Fibroblast of mammary gland (primary cell): Measurements from ENCODE around the gene DCHS2.
A peak's percentile ranks its signal among the peaks of the same experiment; 100 is the strongest.

Experiments
- DNase-seq: peaks from one replicate; pipeline ENCODE4 v3.0.0-alpha.2; 2010; ENCODE audit warnings: low read depth
- H3K4me3 ChIP-seq: 2 replicates; pipeline ENCODE4 v1.5.1; 2011; ENCODE audit warnings: low read depth, mild to moderate bottlenecking, low read length, moderate library complexity; ENCODE audit not compliant: control insufficient read depth
- CTCF ChIP-seq: conservative IDR thresholded peaks from 2 replicates; pipeline ENCODE4 v1.5.1; 2011; ENCODE audit warnings: low read depth, low read length, inconsistent platforms; ENCODE audit not compliant: control insufficient read depth, insufficient read depth

DCHS2 gene

GRCh38 chr4:154328030-154328429 lies 163.6 kb downstream of the DCHS2 start:
- no peak overlapping the region for H3K4me3 ChIP-seq
- no peak for DNase-seq
- no peak for TF ChIP-seq CTCF

- TF ChIP-seq CTCF, result no peak
- no peak overlapping the region for H3K4me3 ChIP-seq
- DNase-seq, result no peak
Measured at GRCh38 chr4:154320521-154320920, 171.1 kb downstream of the DCHS2 start.

GRCh38 chr4:154319736-154320135 lies 171.9 kb downstream of the DCHS2 start:
- TF ChIP-seq CTCF, result no peak
- no peak overlapping the region for H3K4me3 ChIP-seq
- no peak for DNase-seq

GRCh38 chr4:154317201-154317999 lies 174.2 kb downstream of the DCHS2 start:
- no peak for TF ChIP-seq CTCF
- H3K4me3 ChIP-seq, result no peak overlapping the region
- no peak for DNase-seq

GRCh38 chr4:154315741-154316140 lies 175.9 kb downstream of the DCHS2 start:
- DNase-seq, result no peak
- TF ChIP-seq CTCF, result no peak
- H3K4me3 ChIP-seq, result no peak overlapping the region

GRCh38 chr4:154314248-154314647 lies 177.4 kb downstream of the DCHS2 start:
- peak; percentile 50 for TF ChIP-seq CTCF
- no peak overlapping the region for H3K4me3 ChIP-seq
- DNase-seq, result peak; percentile 75
